CD4-positive, alpha-beta T cell treated with Interleukin-4 for 4 hours (primary cell): ENCODE results near the gene KLHL3.
"Not testable (repeated sequence)": the region's sequence is repeated elsewhere in the genome, so short reads cannot be mapped to it uniquely, and the experiment has no call there.

Experiments
- DNase-seq: peaks from one replicate; pipeline ENCODE4 v3.0.0-alpha.2; 2020

The KLHL3 gene

GRCh38 chr5:137735555-137736284, at the start of gene KLHL3:
Gene KLHL3 (minus strand): TSS chr5:137736089. CDS start chr5:137735646, 443 bp downstream.
- DNase-seq = peak; percentile 24

- DNase-seq = no peak
These were observed 47.2 kb upstream of the KLHL3 start for GRCh38 chr5:137782984-137783536.

- DNase-seq = no peak
These were observed 46.2 kb upstream of the KLHL3 start for GRCh38 chr5:137782055-137782454.

- DNase-seq = peak; percentile 35
These were observed 43.1 kb upstream of the KLHL3 start for GRCh38 chr5:137778772-137779564.

GRCh38 chr5:137767937-137768336, 32.0 kb upstream of the KLHL3 start:
- not testable (repeated sequence) for DNase-seq

- DNase-seq = no peak
These were observed 25.7 kb upstream of the KLHL3 start for GRCh38 chr5:137761566-137761965.

GRCh38 chr5:137760719-137761516, 25.0 kb upstream of the KLHL3 start:
- no peak for DNase-seq

GRCh38 chr5:137760294-137760693, 24.4 kb upstream of the KLHL3 start:
- no peak for DNase-seq

GRCh38 chr5:137758715-137759306, 22.9 kb upstream of the KLHL3 start:
- no peak for DNase-seq

- DNase-seq = no peak
These were observed 22.2 kb upstream of the KLHL3 start for GRCh38 chr5:137758121-137758520.

GRCh38 chr5:137757634-137758033, 21.7 kb upstream of the KLHL3 start:
- DNase-seq = no peak

- no peak for DNase-seq
These were observed 19.3 kb upstream of the KLHL3 start for GRCh38 chr5:137754961-137755762.

- DNase-seq = peak; percentile 97
These were observed 18.5 kb upstream of the KLHL3 start, which contains the start of gene HNRNPA0 for GRCh38 chr5:137754188-137754960. Gene HNRNPA0 (minus strand): TSS chr5:137754363. CDS start chr5:137754066, 297 bp downstream.

GRCh38 chr5:137753691-137754187, 17.9 kb upstream of the KLHL3 start:
- no peak for DNase-seq

GRCh38 chr5:137752905-137753690, 17.2 kb upstream of the KLHL3 start:
- peak; percentile 32 for DNase-seq

GRCh38 chr5:137751869-137752491, 16.1 kb upstream of the KLHL3 start:
- DNase-seq = peak; percentile 44

GRCh38 chr5:137750436-137750835, 14.5 kb upstream of the KLHL3 start:
- DNase-seq = no peak

- DNase-seq = no peak
These were observed 12.0 kb upstream of the KLHL3 start for GRCh38 chr5:137747848-137748247.

- peak; percentile 77 for DNase-seq
These were observed 7.2 kb upstream of the KLHL3 start for GRCh38 chr5:137743031-137743640.
